SU-DHL-6 (cell line): ENCODE measurements around the gene SLC17A7.

Source experiments
- EZH2phosphoT487 ChIP-seq: fragments of 200-600 bp; sonication (generic), shearing (Covaris generic); conservative IDR thresholded peaks from 2 replicates; pipeline ENCODE4 v1.6.1; 2018; ENCODE audit warnings: mild to moderate bottlenecking, antibody characterized with exemption, low read length, moderate library complexity, mixed read lengths
- TF ChIP-seq, protein P1 (sequence below): fragments of 200-600 bp; sonication (generic); IDR thresholded peaks from one replicate; pipeline ENCODE4 v1.5.1; 2017; ENCODE audit warnings: antibody characterized with exemption, mild to moderate bottlenecking, low read length, moderate library complexity; ENCODE audit not compliant: insufficient read depth, poor library complexity, severe bottlenecking

- TF ChIP-seq EZH2phosphoT487 = no peak
- TF ChIP-seq, protein P1, sequence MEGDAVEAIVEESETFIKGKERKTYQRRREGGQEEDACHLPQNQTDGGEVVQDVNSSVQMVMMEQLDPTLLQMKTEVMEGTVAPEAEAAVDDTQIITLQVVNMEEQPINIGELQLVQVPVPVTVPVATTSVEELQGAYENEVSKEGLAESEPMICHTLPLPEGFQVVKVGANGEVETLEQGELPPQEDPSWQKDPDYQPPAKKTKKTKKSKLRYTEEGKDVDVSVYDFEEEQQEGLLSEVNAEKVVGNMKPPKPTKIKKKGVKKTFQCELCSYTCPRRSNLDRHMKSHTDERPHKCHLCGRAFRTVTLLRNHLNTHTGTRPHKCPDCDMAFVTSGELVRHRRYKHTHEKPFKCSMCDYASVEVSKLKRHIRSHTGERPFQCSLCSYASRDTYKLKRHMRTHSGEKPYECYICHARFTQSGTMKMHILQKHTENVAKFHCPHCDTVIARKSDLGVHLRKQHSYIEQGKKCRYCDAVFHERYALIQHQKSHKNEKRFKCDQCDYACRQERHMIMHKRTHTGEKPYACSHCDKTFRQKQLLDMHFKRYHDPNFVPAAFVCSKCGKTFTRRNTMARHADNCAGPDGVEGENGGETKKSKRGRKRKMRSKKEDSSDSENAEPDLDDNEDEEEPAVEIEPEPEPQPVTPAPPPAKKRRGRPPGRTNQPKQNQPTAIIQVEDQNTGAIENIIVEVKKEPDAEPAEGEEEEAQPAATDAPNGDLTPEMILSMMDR = no peak
Observed at GRCh38 chr19:49418511-49418910, 22.8 kb downstream of the SLC17A7 start.
